ENCODE results near the gene PRDM16.
"Not testable (repeated sequence)": the region's sequence is repeated elsewhere in the genome, so short reads cannot be mapped to it uniquely, and the experiment has no call there.

Gene PRDM16

DNA sequence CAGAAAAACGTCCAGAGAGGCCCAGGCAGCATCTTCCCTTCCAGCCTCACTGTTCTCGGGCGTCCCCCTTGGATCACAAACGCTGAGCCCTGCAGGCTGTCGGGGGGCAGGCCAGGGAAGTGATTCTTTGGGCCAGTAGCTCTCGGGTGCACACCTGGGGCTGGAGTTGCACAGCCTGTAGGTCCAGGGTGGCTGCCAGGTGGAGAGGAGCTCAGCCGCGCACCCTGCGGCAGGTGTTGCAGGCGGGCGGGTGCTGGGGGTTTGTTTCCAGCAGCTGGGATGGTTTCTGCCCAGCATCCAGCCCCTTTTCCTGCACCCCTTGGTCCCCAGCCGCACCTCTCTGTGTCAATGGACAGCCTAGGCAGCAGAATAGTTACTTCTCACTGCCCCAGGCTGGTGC, 15.7 kb downstream of the PRDM16 start:
- TF ChIP-seq OSR1 (CRISPR knock-in tag; IDR thresholded peaks at IDR 0.05), result no peak
- TF ChIP-seq ESRRG (CRISPR knock-in tag; IDR thresholded peaks at IDR 0.05), result no peak
- TF ChIP-seq ISL1 (CRISPR knock-in tag; IDR thresholded peaks at IDR 0.05), result no peak
- TF ChIP-seq BACH2 (CRISPR knock-in tag; IDR thresholded peaks at IDR 0.05; ENCODE audit: borderline replicate concordance), result no peak
- TF ChIP-seq ZNF8 (CRISPR knock-in tag; IDR thresholded peaks at IDR 0.05), result no peak
- no peak for TF ChIP-seq TOX (CRISPR knock-in tag; IDR thresholded peaks at IDR 0.05; ENCODE audit: borderline replicate concordance)
- TF ChIP-seq ARNTL (CRISPR knock-in tag; IDR thresholded peaks at IDR 0.05; ENCODE audit: borderline replicate concordance, low read depth), result no peak
- TF ChIP-seq ZFP3 (CRISPR knock-in tag; IDR thresholded peaks at IDR 0.05), result no peak
- no peak for ATAC-seq

DNA sequence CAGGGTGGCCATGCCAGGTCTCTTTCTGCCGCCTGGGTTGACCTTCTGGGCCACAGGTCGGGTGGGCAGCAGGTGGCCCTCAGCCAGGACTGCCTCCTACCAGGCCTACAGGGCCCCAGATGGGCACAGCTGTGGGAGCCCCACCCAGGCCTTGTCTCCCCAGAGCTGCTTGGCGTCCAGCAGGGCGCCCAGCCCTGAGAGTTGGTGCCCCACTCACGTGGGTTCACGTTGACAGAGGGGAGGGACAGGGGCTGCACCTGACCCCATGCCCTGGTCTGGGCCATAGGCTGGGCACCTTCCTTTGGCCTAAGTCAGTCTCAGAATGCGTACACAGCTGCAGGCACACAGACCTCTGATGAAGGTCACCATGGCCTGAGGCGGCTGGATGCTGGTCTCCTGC, 16.7 kb downstream of the PRDM16 start:
- no peak for ATAC-seq
- TF ChIP-seq ESRRG (CRISPR knock-in tag; IDR thresholded peaks at IDR 0.05) (no peak), GLIS3 (CRISPR knock-in tag; IDR thresholded peaks at IDR 0.05) (no peak), OSR1 (CRISPR knock-in tag; IDR thresholded peaks at IDR 0.05) (no peak), BACH2 (CRISPR knock-in tag; IDR thresholded peaks at IDR 0.05; ENCODE audit: borderline replicate concordance) (no peak), ARNTL (CRISPR knock-in tag; IDR thresholded peaks at IDR 0.05; ENCODE audit: borderline replicate concordance, low read depth) (no peak)
- TF ChIP-seq, protein P1, sequence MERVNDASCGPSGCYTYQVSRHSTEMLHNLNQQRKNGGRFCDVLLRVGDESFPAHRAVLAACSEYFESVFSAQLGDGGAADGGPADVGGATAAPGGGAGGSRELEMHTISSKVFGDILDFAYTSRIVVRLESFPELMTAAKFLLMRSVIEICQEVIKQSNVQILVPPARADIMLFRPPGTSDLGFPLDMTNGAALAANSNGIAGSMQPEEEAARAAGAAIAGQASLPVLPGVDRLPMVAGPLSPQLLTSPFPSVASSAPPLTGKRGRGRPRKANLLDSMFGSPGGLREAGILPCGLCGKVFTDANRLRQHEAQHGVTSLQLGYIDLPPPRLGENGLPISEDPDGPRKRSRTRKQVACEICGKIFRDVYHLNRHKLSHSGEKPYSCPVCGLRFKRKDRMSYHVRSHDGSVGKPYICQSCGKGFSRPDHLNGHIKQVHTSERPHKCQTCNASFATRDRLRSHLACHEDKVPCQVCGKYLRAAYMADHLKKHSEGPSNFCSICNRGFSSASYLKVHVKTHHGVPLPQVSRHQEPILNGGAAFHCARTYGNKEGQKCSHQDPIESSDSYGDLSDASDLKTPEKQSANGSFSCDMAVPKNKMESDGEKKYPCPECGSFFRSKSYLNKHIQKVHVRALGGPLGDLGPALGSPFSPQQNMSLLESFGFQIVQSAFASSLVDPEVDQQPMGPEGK (CRISPR knock-in tag; IDR thresholded peaks at IDR 0.05; ENCODE audit: borderline replicate concordance), result no peak

GRCh38 chr1:3086272-3086974, 17.4 kb downstream of the PRDM16 start:
- no peak for TF ChIP-seq ZNF70 (CRISPR knock-in tag; IDR thresholded peaks at IDR 0.05)
- TF ChIP-seq ARNTL (CRISPR knock-in tag; IDR thresholded peaks at IDR 0.05; ENCODE audit: borderline replicate concordance, low read depth), result no peak
- no peak for TF ChIP-seq ZNF565 (CRISPR knock-in tag; conservative IDR thresholded peaks at IDR 0.05; ENCODE audit: low read depth)
- no peak for TF ChIP-seq ZFP30 (CRISPR knock-in tag; IDR thresholded peaks at IDR 0.05)
- TF ChIP-seq TCF4 (CRISPR knock-in tag; IDR thresholded peaks at IDR 0.05; ENCODE audit: borderline replicate concordance), result no peak
- TF ChIP-seq CSDC2 (CRISPR knock-in tag; IDR thresholded peaks at IDR 0.05), result no peak
- TF ChIP-seq, protein P2, sequence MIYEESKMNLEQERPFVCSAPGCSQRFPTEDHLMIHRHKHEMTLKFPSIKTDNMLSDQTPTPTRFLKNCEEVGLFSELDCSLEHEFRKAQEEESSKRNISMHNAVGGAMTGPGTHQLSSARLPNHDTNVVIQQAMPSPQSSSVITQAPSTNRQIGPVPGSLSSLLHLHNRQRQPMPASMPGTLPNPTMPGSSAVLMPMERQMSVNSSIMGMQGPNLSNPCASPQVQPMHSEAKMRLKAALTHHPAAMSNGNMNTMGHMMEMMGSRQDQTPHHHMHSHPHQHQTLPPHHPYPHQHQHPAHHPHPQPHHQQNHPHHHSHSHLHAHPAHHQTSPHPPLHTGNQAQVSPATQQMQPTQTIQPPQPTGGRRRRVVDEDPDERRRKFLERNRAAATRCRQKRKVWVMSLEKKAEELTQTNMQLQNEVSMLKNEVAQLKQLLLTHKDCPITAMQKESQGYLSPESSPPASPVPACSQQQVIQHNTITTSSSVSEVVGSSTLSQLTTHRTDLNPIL (CRISPR knock-in tag; IDR thresholded peaks at IDR 0.05; ENCODE audit: low read depth), result no peak
- no peak for TF ChIP-seq ZFP3 (CRISPR knock-in tag; IDR thresholded peaks at IDR 0.05)
- TF ChIP-seq ZC3H10 (CRISPR knock-in tag; IDR thresholded peaks at IDR 0.05), result no peak
- no peak for TF ChIP-seq RARB (CRISPR knock-in tag; IDR thresholded peaks at IDR 0.05)
- TF ChIP-seq PPARA (CRISPR knock-in tag; IDR thresholded peaks at IDR 0.05; ENCODE audit: borderline replicate concordance), result no peak
- TF ChIP-seq, protein P3, sequence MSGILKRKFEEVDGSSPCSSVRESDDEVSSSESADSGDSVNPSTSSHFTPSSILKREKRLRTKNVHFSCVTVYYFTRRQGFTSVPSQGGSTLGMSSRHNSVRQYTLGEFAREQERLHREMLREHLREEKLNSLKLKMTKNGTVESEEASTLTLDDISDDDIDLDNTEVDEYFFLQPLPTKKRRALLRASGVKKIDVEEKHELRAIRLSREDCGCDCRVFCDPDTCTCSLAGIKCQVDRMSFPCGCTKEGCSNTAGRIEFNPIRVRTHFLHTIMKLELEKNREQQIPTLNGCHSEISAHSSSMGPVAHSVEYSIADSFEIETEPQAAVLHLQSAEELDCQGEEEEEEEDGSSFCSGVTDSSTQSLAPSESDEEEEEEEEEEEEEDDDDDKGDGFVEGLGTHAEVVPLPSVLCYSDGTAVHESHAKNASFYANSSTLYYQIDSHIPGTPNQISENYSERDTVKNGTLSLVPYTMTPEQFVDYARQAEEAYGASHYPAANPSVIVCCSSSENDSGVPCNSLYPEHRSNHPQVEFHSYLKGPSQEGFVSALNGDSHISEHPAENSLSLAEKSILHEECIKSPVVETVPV (CRISPR knock-in tag; IDR thresholded peaks at IDR 0.05), result no peak
- TF ChIP-seq, protein P4, sequence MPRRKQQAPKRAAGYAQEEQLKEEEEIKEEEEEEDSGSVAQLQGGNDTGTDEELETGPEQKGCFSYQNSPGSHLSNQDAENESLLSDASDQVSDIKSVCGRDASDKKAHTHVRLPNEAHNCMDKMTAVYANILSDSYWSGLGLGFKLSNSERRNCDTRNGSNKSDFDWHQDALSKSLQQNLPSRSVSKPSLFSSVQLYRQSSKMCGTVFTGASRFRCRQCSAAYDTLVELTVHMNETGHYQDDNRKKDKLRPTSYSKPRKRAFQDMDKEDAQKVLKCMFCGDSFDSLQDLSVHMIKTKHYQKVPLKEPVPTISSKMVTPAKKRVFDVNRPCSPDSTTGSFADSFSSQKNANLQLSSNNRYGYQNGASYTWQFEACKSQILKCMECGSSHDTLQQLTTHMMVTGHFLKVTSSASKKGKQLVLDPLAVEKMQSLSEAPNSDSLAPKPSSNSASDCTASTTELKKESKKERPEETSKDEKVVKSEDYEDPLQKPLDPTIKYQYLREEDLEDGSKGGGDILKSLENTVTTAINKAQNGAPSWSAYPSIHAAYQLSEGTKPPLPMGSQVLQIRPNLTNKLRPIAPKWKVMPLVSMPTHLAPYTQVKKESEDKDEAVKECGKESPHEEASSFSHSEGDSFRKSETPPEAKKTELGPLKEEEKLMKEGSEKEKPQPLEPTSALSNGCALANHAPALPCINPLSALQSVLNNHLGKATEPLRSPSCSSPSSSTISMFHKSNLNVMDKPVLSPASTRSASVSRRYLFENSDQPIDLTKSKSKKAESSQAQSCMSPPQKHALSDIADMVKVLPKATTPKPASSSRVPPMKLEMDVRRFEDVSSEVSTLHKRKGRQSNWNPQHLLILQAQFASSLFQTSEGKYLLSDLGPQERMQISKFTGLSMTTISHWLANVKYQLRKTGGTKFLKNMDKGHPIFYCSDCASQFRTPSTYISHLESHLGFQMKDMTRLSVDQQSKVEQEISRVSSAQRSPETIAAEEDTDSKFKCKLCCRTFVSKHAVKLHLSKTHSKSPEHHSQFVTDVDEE (CRISPR knock-in tag; IDR thresholded peaks at IDR 0.05), result no peak
- TF ChIP-seq ISL1 (CRISPR knock-in tag; IDR thresholded peaks at IDR 0.05), result no peak
- no peak for ATAC-seq

GRCh38 chr1:3087049-3087448, 18.0 kb downstream of the PRDM16 start:
- TF ChIP-seq TCF4 (CRISPR knock-in tag; IDR thresholded peaks at IDR 0.05; ENCODE audit: borderline replicate concordance), result no peak
- no peak for ATAC-seq

GRCh38 chr1:3087946-3088668, 19.1 kb downstream of the PRDM16 start:
- not testable (repeated sequence) for ATAC-seq
